NCI-H1930 (cell line): ENCODE measurements around the gene TPM4.
"Not testable (repeated sequence)": the region's sequence is repeated elsewhere in the genome, so short reads cannot be mapped to it uniquely, and the experiment has no call there.

Experiments used
- DNase-seq, 2 experiments: peaks; one replicate each; lab custom pipeline; 2025; lab: John Stamatoyannopoulos, UW

Gene TPM4

DNA sequence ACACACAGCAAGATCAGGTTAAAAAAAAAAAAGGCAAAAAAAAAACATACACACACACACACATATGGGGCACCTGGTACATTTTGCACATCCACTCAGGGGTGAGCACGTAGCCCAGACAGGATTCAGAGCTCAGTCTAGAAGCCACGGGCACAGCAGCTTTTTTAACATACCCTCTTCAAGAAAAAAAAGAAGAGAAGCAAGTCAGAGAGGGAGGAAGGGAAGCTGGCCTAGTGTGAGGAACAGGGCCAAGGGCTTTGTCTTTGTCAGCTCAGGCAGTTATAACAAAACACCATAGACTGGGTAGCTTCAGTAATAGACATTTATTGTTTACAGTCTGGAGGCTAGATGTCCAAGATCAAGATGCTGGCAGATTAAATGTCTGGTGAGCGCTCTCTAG lies 2.3 kb upstream of the TPM4 start:
- DNase-seq, result no peak

DNA sequence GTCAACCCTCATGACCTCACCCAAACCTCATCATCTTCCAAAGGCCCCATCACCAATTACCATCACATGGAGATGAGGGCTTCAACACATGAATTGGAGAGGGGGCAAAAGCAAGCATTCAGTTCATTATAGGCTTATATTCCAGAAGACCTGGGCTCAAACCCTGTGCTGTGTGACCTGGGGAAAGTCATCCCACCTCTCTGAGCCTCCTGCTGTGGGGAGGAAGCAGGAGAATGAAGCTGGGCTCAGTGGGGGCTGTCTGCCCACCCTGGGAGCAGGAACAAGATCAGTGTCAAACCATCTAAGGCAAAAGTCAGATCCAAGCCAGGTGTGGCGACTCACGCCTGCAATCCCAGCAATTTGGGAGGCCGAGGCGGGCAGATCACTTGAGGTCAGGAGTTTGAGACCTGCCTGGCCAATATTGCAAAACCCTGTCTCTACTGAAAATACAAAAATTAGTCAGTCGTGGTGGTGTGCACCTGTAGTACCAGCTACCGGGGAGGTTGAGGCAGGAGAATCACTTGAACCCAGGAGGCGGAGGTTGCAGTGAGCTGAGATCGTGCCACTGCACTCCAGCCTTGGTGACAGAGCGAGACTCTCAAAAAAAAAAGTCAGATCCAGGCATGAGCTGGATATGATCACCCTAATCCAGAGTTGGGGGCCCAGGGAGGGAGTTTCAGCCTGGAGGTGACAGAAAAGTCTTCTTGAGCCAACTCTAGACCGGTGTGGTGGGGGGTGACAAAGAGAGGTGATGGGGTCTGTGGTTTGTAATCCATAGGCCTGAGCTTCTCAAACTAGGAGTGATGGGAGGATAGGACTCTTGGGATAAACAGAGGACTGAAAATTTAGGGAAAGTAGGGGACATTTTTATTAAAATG lies 1.6 kb upstream of the TPM4 start:
- DNase-seq, result no peak

DNA sequence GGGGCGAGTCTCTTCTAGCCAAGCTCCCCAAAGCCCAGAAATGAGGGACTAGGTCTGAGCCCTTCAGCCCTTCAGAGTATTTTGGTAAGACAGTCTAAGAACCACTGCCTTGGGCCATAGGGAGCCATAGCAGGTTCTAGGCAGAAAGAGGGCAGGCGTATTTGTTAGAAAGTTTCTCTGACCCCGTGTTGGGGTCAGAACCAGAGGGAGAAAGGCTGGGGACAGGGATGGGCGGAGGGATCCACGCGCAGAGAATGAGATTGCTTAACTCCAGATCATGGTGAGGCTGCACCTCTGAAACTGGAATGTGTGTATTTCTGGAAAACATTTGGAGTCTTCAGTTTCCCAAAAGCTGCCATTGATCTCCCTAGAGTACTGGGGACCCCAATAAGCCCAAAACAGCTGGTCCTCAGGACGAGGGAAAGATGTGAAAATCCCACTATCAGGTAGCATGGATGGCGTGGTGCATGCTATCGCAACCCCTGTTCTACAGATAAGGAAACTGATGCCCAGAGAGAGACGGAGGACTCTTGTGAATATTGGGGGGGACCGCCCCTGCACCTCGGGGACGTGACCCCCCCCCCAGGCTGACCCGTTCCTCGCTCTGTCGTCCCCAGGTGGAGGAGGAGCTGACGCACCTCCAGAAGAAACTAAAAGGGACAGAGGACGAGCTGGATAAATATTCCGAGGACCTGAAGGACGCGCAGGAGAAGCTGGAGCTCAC lies 703 bp upstream of the TPM4 start:
- no peak for DNase-seq

DNA sequence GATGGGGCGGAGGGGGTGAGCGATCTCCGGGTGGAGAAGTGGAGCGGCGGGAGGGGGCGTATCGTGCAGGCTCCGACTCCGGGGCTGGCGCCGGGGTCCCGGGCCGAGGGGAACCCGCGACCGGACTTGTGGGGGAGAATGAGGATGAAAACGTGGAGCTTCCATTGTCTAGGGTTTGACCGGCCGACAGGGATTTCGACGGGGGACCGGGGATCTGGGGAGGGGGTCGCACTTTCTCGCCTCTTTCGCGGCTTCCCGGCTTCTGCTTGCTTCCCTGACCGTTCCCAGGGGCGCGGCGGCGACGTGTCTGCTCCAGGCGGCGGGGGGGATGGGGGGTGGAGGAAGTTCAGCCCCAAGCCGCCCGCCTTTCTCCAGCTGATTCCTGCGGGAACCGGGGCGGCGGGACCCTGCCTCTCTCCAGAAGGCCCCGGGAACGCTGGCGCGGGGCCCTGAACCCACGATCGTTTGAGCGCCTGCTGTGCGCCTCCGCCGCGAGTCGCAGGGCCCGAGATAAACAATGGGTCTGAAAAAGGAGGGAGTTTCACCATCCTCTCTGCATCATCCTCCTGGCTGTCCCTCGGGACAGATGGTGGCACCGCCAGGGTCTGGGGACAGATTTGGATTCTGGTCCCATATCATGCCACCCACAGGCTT lies 790 bp downstream of the TPM4 start:
- no peak for DNase-seq

DNA sequence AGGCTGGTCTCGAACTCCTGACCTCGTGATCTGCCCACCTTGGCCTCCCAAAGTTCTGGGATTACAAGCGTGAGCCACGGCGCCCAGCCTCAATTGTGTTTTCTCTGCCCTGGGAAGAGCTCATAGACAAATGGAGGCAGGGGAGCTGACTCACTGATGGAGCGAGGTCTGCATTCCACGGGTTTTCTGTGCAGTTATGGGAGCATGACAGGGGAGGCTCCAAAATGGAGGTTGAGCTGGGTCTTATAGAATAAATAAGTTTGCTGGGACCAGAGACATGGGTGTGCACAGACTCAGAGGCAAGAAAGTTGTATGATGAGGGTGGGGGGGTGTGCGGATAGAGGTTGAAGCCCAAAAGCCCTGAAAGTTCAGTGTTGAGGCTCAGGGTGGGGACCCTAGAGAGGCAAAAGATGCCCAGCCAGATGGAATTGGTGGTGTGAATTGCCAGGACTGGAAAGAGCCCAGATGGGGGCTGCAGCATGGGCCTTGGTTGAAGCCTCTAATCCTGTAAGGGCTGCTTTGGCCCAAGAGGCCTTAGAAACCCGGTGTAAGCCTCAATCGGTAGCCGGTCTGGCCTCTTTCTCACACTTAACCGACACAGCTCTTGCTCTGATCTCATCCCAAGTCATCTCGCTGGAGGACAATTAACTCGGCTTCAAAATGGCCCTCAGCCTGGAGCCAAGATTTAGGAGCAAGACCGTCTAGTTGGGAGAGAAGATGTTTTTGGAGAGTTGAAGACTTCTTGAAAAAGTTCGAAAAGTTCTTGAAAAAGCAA lies 1.9 kb downstream of the TPM4 start:
- DNase-seq, result no peak

DNA sequence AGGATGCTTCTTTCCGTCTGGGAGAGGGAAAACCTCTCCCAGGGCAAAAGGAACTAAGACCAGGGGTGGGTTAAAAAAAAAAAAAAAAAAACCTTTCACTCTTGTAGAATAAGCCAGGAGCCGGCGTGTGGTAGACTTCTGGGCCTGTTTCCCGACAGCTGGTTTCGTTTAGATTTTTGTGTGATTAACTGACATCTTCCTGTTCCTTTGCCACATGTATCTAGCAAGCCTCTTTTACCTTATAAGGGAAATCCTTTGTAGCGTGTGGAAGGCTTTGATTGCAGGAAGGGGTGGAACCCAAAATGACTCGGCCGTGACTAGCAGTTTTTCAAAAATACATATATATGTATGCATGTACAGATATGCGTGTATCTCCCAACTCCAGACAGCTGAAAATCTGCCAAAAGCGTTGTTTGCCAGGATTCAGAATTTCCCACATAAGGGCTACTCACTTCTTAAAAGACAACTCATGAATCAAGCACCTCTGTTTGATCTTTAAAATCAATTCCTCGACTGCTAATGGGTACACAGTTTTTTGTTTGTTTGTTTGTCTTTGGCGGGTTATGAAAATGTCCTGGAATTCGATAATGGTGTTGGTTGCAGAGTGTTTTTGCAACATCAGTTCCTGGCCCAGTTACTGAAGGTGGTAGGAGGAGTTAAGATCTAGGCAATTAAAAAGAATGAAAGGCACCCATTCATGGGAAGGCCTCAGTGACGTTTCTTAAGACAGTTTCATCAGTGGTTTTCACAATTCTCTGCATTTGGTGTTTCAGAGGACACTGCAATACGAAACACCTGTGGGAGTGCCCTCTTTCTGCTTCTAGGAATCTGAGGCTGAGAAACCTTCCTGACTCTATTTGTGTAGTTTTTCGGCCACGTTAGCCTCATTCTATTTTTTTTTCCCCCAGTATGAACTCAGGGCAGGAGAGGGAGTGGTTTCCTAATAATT lies 2.7 kb downstream of the TPM4 start:
- DNase-seq, result no peak

DNA sequence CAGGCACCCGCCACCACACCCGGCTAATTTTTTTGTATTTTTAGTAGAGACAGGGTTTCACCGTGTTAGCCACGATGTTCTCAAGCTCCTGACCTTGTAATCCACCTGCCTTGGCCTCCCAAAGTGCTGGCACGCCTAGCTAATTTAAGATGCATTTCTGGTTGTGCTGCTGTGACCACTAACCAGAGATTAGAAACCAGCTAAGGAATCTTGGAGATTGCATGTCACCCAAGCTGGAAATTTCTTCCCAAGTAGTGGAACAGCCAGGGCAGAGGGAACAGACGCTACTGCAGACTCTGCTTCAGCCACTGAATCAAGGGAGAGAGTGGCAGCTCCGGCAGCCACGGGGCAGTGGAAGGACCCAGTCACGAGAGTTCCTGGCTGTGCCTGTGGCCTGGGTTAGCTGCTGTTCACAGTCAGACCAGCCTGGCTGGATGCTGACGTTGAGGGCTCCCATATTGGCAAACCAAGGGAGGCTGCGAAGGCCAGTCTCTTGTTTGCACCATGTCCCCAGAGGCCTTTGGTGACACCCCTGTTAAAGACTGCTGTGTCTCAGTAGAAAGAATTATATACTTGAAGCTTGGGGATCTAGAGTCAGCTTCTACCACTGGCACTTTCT lies 7.9 kb downstream of the TPM4 start:
- DNase-seq, result no peak

DNA sequence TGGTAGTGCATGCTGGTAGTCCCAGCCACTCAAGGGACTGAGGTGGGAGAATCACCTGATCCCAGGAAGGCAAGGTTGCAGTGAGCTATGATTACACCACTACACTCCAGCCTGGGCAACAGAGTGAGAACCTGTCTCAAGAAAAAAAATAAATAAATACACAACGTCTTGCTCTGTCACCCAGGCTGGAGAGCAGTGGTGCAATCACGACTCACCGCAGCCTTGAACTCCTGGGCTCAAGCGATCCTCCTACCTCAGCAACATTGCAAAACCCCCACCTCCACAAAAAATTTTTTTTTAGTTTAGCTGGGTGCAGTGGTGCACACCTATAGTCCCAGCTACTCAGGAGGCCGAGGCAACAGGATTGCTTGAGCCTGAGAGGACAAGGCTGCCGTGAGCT lies 8.8 kb downstream of the TPM4 start:
- DNase-seq, result no peak

DNA sequence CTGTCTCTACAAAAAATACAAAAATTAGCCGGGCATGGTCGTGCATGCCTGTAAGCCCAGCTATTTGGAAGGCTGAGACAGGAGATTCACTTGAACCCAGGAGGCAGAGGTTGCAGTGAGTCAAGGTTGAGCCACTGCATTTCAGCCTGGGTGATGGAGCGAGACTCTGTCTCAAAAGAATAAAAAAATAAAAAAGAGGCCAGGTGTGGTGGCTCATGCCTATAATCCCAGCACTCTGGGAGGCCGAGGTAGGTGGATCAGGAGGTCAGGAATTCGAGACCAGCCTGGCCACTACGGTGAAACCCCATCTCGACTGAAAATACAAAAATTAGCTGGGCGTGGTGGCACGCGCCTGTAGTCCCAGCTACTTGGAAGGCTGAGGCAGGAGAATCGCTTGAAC lies 11.1 kb downstream of the TPM4 start:
- not testable (repeated sequence) for DNase-seq

DNA sequence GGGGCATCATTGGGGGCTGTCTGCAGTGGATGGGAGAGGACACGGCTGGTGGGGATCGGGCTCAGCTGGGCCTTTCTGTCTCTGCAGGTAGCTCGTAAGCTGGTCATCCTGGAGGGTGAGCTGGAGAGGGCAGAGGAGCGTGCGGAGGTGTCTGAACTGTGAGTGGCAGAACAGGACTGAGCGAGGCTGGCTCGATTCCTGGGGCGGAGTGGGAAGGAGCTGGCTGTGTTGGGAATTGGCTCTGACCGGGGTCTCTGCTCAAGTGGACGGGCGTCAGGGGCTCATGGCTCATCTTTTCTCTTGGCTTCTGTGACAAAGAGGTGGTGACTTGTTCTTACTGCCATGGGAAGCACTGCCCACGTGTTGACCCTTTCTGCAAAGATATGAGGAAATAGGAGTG lies 11.6 kb downstream of the TPM4 start:
- no peak for DNase-seq

DNA sequence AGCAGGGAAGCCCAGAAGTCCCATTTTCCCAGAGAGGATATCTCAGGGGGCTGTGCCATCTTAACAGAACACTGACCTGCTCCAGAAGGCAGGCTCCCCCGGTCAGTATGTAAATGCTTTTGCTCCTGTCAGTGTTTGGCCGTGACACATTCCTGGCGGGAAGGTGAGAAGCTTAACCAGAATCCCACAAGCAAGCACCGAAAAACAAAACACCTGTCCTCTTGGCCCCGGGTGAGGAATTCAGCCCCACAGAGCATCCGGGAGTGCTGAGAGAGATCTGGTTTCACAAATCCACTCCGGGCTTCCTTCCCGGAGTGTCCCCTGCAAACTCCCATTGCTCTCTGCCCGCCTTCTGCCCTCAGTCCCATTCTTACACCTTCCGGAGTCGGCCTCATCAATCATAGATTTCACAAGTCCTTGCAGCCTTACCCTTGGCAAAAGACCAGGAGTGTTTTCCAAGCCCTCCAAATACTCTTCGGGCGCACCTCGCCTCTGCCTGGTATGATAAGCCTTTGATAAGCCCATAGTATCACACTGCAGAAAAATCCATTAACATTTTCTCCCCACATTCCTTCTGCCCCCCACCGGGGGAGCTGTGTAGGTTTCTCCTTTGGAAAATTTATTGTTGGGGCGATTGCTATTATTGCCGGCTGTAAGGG lies 12.2 kb downstream of the TPM4 start:
- no peak for DNase-seq

DNA sequence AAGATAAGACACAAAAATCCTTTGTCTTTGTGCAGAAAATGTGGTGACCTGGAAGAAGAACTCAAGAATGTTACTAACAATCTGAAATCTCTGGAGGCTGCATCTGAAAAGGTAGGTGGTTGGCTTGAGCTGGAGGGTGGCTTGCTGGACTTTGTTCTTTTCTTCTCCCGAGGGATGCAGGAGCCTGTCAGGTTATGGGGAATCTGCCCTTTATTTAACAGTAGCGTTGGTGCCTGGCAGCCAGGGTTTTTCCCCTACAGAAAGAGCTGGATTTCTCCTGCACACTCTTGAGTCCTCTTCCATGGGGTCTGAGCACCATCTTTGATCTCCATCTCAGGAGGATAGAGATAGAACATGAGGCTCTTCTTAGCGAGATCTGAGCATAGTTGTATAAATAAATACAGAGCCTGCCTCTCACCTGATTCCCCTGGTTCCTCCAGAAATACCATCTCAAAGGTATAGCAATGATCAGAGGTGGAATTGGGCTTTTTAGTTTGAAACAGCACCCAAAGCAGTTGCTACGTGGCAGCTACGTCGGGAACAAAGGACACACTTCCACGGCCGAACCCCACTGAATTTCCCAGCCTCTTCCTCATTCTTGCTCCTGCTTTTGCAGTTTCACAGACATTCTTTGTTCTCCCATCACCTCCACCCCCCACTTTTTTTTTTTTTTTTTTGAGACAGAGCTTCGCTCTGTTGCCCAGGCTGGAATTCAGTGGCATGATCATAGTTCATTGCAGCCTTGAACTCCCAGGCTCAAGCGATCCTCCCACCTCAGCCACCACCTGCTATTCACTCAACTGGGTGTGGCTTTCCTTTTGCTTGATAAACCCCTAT lies 12.9 kb downstream of the TPM4 start:
- no peak for DNase-seq

DNA sequence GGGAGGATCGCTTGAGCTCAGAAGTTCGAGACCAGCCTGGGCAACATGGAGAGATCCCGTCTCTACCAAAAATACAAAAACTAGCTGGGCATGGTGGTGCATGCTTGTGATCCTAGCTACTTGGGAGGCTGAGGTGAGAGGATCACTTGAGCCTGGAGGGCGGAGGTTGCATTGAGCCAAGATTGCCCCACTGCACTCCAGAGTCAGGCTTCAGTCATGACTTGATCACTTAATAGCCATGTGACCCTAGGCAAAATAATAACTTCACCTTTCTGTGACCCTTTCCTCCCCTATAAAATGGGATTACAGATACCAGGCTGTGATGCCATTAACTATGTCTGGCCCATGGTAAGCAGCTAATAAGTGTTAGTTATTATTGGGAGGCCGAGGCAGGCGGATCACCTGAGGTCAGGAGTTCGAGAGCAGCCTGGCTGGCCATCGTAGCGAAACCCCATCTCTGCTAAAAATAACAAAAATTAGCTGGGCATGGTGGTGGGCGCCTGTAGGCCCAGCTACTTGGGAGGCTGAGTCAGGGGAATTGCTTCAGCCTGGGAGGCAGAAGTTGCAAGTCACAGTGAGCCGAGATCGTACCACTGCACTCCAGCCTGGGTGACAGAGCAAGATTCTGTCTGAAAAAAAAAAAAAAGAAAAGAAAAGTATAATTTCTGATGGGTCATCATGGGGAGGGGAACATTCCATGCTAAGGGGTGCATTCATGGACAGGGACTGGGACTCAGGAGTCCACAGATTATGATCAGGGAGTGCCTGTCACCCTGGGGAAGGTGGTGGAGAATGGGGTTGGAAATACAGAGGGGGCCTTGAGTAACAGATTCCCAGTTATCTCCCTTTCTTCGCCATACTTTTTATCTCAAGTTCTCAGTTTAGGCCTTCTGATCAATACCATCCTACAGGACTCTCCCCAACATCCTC lies 15.5 kb downstream of the TPM4 start:
- no peak for DNase-seq

DNA sequence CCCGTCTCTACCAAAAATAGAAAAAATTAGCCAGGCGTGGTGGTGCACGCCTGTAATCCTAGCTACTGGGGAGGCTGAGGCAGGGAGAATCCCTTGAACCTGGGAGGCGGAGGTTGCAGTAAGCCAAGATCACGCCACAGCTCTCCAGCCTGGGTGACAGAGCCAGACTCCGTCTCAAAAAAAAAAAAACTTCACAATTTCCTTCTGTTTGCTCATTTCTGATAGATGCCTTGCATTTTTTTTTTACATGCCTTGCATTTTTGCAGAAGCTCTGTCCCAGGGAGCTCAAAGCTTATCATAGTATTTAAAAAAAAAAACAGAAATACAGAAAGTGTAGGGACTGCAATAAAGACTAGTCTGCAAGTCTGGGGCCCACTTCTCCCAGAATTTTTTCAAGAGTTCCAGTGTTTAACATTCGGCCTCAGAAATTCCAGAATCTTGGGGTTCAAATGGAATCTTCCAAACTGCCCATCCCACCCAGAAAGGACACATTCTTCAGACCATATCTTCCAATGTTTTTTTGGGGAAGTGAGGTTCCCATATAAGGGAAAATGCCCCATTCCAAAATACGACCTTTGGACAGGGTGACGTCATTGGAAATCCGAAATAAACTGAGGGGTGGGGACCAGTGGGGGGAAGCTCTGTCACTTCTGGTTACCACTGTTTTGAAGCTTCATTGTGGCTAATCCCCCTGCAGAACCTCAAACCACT lies 18.2 kb downstream of the TPM4 start:
- DNase-seq, result no peak

DNA sequence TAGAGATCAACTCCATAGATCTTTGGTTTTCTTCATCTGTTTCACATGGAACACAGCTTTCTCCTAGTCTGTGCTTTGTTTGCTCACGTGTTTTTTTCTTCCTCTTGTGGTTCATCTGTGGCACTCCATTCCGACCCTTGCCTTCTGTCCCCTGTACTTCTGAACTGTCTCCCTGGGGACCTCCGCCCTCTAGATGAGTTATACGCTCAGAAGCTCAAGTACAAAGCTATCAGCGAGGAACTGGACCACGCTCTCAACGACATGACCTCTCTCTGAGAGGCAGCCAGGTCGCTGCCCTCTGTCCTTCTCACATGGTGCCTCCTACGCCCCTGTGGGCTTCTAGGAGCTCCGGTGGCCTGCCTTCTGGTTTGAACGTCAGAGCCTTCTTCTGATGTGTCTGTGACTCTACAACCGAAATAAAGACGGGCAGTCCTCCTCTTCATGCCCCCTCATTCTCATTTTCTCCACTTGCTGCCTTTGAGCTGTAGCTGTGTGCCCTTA lies 18.8 kb downstream of the TPM4 start:
- no peak for DNase-seq

DNA sequence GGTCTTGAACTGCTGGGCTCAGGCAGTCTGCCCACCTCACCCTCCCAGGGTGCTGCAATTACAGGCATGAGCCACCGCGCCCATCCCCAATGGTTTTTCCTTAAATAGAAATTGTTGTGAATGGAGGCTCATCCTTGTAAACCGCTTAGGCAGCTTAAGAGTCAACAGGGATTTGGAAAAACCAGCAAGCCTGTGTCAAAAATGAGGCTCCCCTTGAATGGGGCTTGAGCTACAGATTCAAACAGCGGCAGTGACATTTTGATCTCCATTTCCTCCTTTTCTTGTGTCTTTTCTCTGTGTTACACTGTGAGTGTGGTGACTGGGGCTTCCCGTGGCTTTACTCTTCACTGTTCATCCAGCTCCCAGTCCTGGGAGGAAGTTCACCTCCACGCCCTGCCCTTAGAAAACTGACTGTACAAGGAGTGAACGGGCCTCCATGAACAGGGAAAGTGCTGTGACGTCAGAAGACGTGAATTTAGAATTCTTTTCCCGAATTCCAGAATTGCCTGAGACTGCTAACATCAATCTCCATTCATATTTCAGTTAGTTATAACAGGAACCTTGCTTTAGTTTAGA lies 20.1 kb downstream of the TPM4 start:
- DNase-seq, result no peak

DNA sequence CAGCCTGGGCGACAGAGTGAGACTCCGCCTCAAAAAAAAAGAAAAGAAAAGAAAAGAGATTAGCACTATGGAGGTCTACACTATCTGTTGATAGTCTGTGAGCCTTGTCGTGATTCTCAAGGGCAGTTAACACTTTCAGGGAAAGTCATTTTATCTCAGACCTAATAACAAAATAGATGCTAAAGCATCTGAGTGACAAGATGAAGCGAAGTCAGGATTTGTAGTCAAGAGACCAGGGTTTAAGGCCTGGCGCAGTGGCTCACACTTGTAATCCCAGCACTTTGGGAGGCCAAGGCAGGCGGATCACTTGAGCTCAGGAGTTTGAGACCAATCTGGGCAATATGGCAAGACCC lies 22.1 kb downstream of the TPM4 start:
- no peak for DNase-seq
